ENCODE data around the gene NOTUM. TPM values are rescaled to one million over a fixed set of nuclear protein-coding genes. Genes with fewer than 3 reads are reported as not detected.
"Not testable (repeated sequence)": the region's sequence is repeated elsewhere in the genome, so short reads cannot be mapped to it uniquely, and the experiment has no call there.

Gene NOTUM
- total RNA-seq, 1 experiment from 2014 or later = 2.0 TPM

- DNase-seq = no peak
- Histone ChIP-seq H3K27me3 (ENCODE audit: control insufficient read depth, insufficient read depth, low read length) (no peaks in the 10 kb centered on the region), H3K4me3 (ENCODE audit: insufficient read depth, low read depth, low read length) (no peak overlapping the region), H3K36me3 (replicated peaks; ENCODE audit: control insufficient read depth, insufficient read depth, low read length) (no peaks in the 10 kb centered on the region; the same call in 1 of the 2 replicates)
These were observed 30.1 kb upstream of the NOTUM start for GRCh38 chr17:81990836-81991683.

DNA sequence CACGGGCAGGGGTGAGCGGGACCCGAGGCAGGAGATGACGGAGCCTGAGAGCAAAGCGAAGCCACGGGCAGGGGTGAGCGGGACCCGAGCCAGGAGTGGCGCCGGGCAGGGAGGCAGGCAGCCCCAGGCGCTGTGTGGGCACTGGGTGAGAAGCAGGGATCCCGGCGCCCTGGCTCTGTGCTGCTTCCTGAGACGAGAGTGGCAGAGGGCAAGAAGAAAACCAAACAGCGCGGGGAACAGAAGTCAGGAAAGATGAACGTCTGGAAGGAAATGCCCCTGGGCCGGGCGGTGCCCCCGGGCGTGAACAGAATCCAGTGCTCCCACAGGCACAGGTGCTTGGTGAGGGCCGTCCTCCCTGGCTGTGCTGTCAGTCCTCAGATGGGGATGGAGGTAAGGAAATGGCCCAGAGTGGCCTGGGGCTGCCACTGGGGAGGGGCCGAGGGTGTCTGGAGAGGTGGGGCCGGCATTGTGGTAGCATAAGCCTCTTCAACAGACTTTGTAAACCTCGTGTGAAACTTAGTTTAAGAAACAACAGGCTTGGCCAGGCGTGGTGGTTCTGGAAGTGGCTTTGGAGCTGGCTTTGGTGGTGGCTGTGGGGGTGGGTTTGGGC, 26.3 kb upstream of the NOTUM start:
- Histone ChIP-seq H3K36me3 (replicated peaks; ENCODE audit: control insufficient read depth, insufficient read depth, low read length) (peaks cover 10% of the 10 kb centered on the region), H3K4me3 (ENCODE audit: insufficient read depth, low read depth, low read length) (no peak overlapping the region), H3K27me3 (ENCODE audit: control insufficient read depth, insufficient read depth, low read length) (no peaks in the 10 kb centered on the region)
- DNase-seq = peak; percentile 54

DNA sequence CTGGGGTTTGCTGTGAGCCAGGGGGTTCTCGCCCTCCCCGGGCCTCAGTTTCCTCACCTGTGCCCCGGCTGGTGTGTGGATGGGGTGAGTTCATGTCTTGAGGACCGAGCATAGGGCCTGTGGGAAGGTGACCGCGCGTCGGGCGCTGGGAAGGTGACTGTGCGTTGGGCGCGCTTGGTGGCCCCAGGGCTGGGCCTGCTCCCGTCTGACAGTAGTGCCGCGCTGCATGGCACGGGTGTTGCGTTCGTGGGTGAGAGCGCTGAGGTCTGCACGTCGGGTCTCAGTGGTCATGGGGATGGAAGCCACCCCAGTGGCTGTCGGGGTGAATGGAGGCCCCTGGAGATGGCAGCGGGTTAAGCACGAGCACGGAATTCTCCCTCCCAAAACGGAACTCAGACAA, 25.6 kb upstream of the NOTUM start:
- peak; percentile 41 for DNase-seq

GRCh38 chr17:81984773-81985410, 23.9 kb upstream of the NOTUM start:
- no peaks in the 10 kb centered on the region for H3K27me3 ChIP-seq (ENCODE audit: control insufficient read depth, insufficient read depth, low read length)
- DNase-seq = peak; percentile 14
- H3K4me3 ChIP-seq (ENCODE audit: insufficient read depth, low read depth, low read length) = no peak overlapping the region

More for the DNA sequence above, 25.6 kb upstream of the NOTUM start:
- Histone ChIP-seq H3K27me3 (ENCODE audit: control insufficient read depth, insufficient read depth, low read length) (no peaks in the 10 kb centered on the region), H3K36me3 (replicated peaks; ENCODE audit: control insufficient read depth, insufficient read depth, low read length) (peaks cover 10% of the 10 kb centered on the region), H3K4me3 (ENCODE audit: insufficient read depth, low read depth, low read length) (no peak overlapping the region)

GRCh38 chr17:81983639-81984373, 22.8 kb upstream of the NOTUM start:
- Histone ChIP-seq H3K36me3 (replicated peaks; ENCODE audit: control insufficient read depth, insufficient read depth, low read length) (peaks cover 12% of the 10 kb centered on the region), H3K4me3 (ENCODE audit: insufficient read depth, low read depth, low read length) (no peak overlapping the region), H3K27me3 (ENCODE audit: control insufficient read depth, insufficient read depth, low read length) (no peaks in the 10 kb centered on the region)
- DNase-seq = peak; percentile 26

More at GRCh38 chr17:81984773-81985410, 23.9 kb upstream of the NOTUM start:
- H3K36me3 ChIP-seq (replicated peaks; ENCODE audit: control insufficient read depth, insufficient read depth, low read length) = peaks cover 12% of the 10 kb centered on the region

- Histone ChIP-seq H3K36me3 (replicated peaks; ENCODE audit: control insufficient read depth, insufficient read depth, low read length) (peaks cover 12% of the 10 kb centered on the region), H3K4me3 (ENCODE audit: insufficient read depth, low read depth, low read length) (no peak overlapping the region), H3K27me3 (ENCODE audit: control insufficient read depth, insufficient read depth, low read length) (no peaks in the 10 kb centered on the region)
- peak; percentile 43 for DNase-seq
These were observed 22.1 kb upstream of the NOTUM start for GRCh38 chr17:81983011-81983638.

- H3K27me3 ChIP-seq (ENCODE audit: control insufficient read depth, insufficient read depth, low read length); DNase-seq; H3K4me3 ChIP-seq (ENCODE audit: insufficient read depth, low read depth, low read length): not testable (repeated sequence)
- H3K36me3 ChIP-seq (replicated peaks; ENCODE audit: control insufficient read depth, insufficient read depth, low read length) = peaks cover 12% of the 10 kb centered on the region
These were observed 20.5 kb upstream of the NOTUM start for GRCh38 chr17:81981511-81981910.

DNA sequence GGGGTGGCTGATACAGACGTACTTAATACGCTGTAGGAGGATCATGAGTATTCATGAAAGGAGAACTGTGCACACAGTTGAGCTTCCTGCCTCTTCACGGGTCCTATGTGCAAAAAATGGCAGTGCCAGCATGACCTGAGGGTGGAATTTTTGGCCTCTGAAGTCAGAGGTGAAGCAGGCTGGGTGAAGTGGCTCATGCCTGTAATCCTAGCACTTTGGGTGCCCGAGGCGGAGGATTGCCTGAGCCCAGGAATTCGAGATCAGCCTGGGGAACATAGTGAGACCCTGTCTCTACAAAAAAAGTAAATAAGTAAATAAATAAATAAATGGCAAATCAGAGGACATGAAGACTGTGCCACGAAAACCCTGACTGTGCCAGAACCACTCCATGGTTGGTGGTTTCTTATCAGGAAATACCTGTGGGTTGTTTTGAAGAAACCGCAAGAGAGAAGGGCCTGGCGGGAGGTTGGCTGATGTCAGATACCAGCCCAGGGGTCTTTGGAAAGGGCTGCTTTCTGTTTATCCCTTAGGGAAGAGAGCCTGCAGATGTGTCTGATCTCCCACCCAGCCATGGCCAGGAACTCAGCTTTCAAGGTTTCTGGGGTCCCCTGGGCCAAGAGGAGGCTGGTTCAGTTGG, 19.8 kb upstream of the NOTUM start:
- peak; percentile 15 for DNase-seq
- Histone ChIP-seq H3K36me3 (replicated peaks; ENCODE audit: control insufficient read depth, insufficient read depth, low read length) (peaks cover 12% of the 10 kb centered on the region), H3K4me3 (ENCODE audit: insufficient read depth, low read depth, low read length) (no peak overlapping the region), H3K27me3 (ENCODE audit: control insufficient read depth, insufficient read depth, low read length) (peaks cover 10% of the 10 kb centered on the region)

DNA sequence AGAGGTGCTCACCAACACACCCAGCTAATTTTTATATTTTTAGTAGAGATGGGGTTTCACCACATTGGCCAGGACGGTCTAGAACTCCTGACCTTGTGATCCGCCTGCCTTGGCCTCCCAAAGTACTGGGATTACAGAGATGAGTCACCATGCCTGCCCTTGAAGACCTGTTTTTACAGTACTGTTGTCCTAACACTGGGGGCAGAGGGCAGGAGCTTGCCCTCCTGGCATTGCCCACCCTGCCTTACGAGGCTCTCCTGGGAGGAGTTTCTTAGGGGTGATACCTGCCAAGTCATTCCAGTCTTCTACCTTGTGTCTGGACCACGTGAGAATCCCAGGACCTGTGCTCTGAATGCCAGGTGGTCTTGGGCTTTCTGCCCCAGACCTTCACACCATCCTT, 19.1 kb upstream of the NOTUM start:
- DNase-seq = peak; percentile 7
- H3K36me3 ChIP-seq (replicated peaks; ENCODE audit: control insufficient read depth, insufficient read depth, low read length) = peaks cover 8% of the 10 kb centered on the region

GRCh38 chr17:81978524-81979298, 17.7 kb upstream of the NOTUM start:
- peaks cover 12% of the 10 kb centered on the region for H3K27me3 ChIP-seq (ENCODE audit: control insufficient read depth, insufficient read depth, low read length)
- peak overlapping the region; percentile 86; the same call in 1 of the 2 replicates for H3K4me3 ChIP-seq (ENCODE audit: insufficient read depth, low read depth, low read length)
- DNase-seq = peak; percentile 55
- peaks cover 3% of the 10 kb centered on the region; the same call in 1 of the 2 replicates for H3K36me3 ChIP-seq (replicated peaks; ENCODE audit: control insufficient read depth, insufficient read depth, low read length)

More for the DNA sequence above, 19.1 kb upstream of the NOTUM start:
- H3K27me3 ChIP-seq (ENCODE audit: control insufficient read depth, insufficient read depth, low read length) = peaks cover 12% of the 10 kb centered on the region
- no peak overlapping the region for H3K4me3 ChIP-seq (ENCODE audit: insufficient read depth, low read depth, low read length)

- Histone ChIP-seq H3K27me3 (ENCODE audit: control insufficient read depth, insufficient read depth, low read length) (peaks cover 12% of the 10 kb centered on the region), H3K4me3 (ENCODE audit: insufficient read depth, low read depth, low read length) (peak within 1 kb of the TSS; percentile 86), H3K36me3 (replicated peaks; ENCODE audit: control insufficient read depth, insufficient read depth, low read length) (peaks cover 3% of the 10 kb centered on the region; the same call in 1 of the 2 replicates)
- peak; percentile 98 for DNase-seq
These were observed 16.3 kb upstream of the NOTUM start, which contains the start of gene ASPSCR1 for GRCh38 chr17:81977211-81977808. Gene ASPSCR1 (plus strand): TSS chr17:81977629. CDS start chr17:81977647, 18 bp downstream.

GRCh38 chr17:81976332-81977210, 15.6 kb upstream of the NOTUM start:
- Histone ChIP-seq H3K4me3 (ENCODE audit: insufficient read depth, low read depth, low read length) (peak overlapping the region; percentile 73), H3K36me3 (replicated peaks; ENCODE audit: control insufficient read depth, insufficient read depth, low read length) (peaks cover 3% of the 10 kb centered on the region; the same call in 1 of the 2 replicates), H3K27me3 (ENCODE audit: control insufficient read depth, insufficient read depth, low read length) (peaks cover 12% of the 10 kb centered on the region)
- DNase-seq = peak; percentile 75
